ENCODE data around the gene EPC2. TPM values are rescaled to one million over a fixed set of nuclear protein-coding genes. Genes with fewer than 3 reads are reported as not detected.
"Not testable (repeated sequence)": the region's sequence is repeated elsewhere in the genome, so short reads cannot be mapped to it uniquely, and the experiment has no call there.

The EPC2 gene
- total RNA-seq, 1 donor from 2014 or later: 39.2 TPM

GRCh38 chr2:148770047-148770446 is 125.5 kb downstream of the EPC2 start:
- Mint-ChIP-seq H3K9me3 (ENCODE audit: unreplicated experiment) (no peaks in the 10 kb centered on the region), H3K36me3 (ENCODE audit: unreplicated experiment) (peaks cover 43% of the 10 kb centered on the region), H3K27ac (ENCODE audit: unreplicated experiment) (no peak overlapping the region), H3K4me1 (ENCODE audit: unreplicated experiment) (no peaks in the 10 kb centered on the region), H3K27me3 (ENCODE audit: unreplicated experiment) (no peaks in the 10 kb centered on the region), H3K4me3 (ENCODE audit: unreplicated experiment) (no peak overlapping the region)
- DNase-seq (ENCODE audit: extremely low spot score, unreplicated experiment): no peak
- TF ChIP-seq, protein P1, sequence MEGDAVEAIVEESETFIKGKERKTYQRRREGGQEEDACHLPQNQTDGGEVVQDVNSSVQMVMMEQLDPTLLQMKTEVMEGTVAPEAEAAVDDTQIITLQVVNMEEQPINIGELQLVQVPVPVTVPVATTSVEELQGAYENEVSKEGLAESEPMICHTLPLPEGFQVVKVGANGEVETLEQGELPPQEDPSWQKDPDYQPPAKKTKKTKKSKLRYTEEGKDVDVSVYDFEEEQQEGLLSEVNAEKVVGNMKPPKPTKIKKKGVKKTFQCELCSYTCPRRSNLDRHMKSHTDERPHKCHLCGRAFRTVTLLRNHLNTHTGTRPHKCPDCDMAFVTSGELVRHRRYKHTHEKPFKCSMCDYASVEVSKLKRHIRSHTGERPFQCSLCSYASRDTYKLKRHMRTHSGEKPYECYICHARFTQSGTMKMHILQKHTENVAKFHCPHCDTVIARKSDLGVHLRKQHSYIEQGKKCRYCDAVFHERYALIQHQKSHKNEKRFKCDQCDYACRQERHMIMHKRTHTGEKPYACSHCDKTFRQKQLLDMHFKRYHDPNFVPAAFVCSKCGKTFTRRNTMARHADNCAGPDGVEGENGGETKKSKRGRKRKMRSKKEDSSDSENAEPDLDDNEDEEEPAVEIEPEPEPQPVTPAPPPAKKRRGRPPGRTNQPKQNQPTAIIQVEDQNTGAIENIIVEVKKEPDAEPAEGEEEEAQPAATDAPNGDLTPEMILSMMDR (IDR thresholded peaks at IDR 0.05): no peak

DNA sequence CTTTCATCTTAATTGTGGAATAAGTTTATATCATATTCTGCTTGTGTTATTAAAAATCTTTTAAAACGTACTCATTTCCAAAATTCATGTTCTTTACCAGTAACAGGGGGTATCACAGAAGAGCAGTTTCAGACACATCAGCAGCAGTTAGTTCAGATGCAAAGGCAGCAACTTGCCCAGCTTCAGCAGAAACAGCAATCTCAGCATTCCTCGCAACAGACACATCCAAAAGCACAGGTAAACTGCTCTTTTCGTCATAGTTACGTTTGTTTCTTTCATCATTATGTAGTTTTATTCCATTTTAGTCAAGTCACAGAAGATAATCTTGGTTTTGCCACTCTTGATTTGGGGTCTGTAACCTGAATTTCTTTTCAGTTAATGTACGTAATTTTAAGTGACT is 137.0 kb downstream of the EPC2 start:
- Mint-ChIP-seq H3K9me3 (ENCODE audit: unreplicated experiment) (no peaks in the 10 kb centered on the region), H3K4me1 (ENCODE audit: unreplicated experiment) (no peaks in the 10 kb centered on the region), H3K4me3 (ENCODE audit: unreplicated experiment) (no peak overlapping the region), H3K36me3 (ENCODE audit: unreplicated experiment) (peaks cover 47% of the 10 kb centered on the region), H3K27me3 (ENCODE audit: unreplicated experiment) (no peaks in the 10 kb centered on the region), H3K27ac (ENCODE audit: unreplicated experiment) (no peak overlapping the region)
- no peak for DNase-seq (ENCODE audit: extremely low spot score, unreplicated experiment)
- TF ChIP-seq, protein P1 (IDR thresholded peaks at IDR 0.05): no peak

GRCh38 chr2:148789059-148789458 is 144.5 kb downstream of the EPC2 start:
- DNase-seq (ENCODE audit: extremely low spot score, unreplicated experiment): no peak
- Mint-ChIP-seq H3K4me1 (ENCODE audit: unreplicated experiment) (peaks cover under 1% of the 10 kb centered on the region), H3K36me3 (ENCODE audit: unreplicated experiment) (peaks cover 40% of the 10 kb centered on the region), H3K27me3 (ENCODE audit: unreplicated experiment) (no peaks in the 10 kb centered on the region), H3K27ac (ENCODE audit: unreplicated experiment) (no peak overlapping the region), H3K4me3 (ENCODE audit: unreplicated experiment) (no peak overlapping the region), H3K9me3 (ENCODE audit: unreplicated experiment) (peaks cover 5% of the 10 kb centered on the region)
- TF ChIP-seq, protein P1 (IDR thresholded peaks at IDR 0.05): no peak

GRCh38 chr2:148790172-148790571 is 145.6 kb downstream of the EPC2 start:
- not testable (repeated sequence) for H3K27ac Mint-ChIP-seq (ENCODE audit: unreplicated experiment); H3K4me3 Mint-ChIP-seq (ENCODE audit: unreplicated experiment); H3K27me3 Mint-ChIP-seq (ENCODE audit: unreplicated experiment); H3K9me3 Mint-ChIP-seq (ENCODE audit: unreplicated experiment); DNase-seq (ENCODE audit: extremely low spot score, unreplicated experiment); H3K4me1 Mint-ChIP-seq (ENCODE audit: unreplicated experiment)
- H3K36me3 Mint-ChIP-seq (ENCODE audit: unreplicated experiment): peaks cover 29% of the 10 kb centered on the region

DNA sequence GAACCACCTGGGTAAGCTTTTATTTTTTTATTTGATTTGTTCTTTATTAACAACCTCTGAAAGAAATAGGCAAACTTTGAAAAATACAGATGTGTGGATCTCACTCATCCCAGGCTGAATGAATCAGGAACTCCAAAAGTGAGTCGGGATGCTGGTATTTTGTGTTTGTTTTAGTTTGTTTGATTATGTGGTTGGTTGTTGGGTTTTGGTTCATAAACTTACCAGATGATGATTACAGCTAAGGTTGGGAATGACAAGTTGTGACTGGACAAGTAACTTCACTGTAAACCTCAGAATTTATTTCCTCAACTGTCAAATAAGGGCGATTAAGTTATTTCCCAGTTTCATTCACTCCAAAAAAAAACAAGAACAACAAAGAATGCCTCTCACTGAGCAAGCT is 150.0 kb downstream of the EPC2 start:
- H3K4me1 Mint-ChIP-seq (ENCODE audit: unreplicated experiment): peaks cover 2% of the 10 kb centered on the region
- no peak overlapping the region for H3K4me3 Mint-ChIP-seq (ENCODE audit: unreplicated experiment)
- TF ChIP-seq, protein P1 (IDR thresholded peaks at IDR 0.05): no peak
- peaks cover 5% of the 10 kb centered on the region for H3K9me3 Mint-ChIP-seq (ENCODE audit: unreplicated experiment)
- no peak overlapping the region for H3K27ac Mint-ChIP-seq (ENCODE audit: unreplicated experiment)
- H3K27me3 Mint-ChIP-seq (ENCODE audit: unreplicated experiment): no peaks in the 10 kb centered on the region
- H3K36me3 Mint-ChIP-seq (ENCODE audit: unreplicated experiment): peaks cover 4% of the 10 kb centered on the region
- DNase-seq (ENCODE audit: extremely low spot score, unreplicated experiment): no peak

All from osteocyte (in vitro differentiated cells).